Neural cell (in vitro differentiated cells): ENCODE measurements around the gene ABCB6.

Source experiments
- EP300 ChIP-seq: fragments of 450-650 bp; conservative IDR thresholded peaks from 2 replicates; pipeline ENCODE4 v1.6.1; 2014; ENCODE audit warnings: antibody characterized with exemption, mild to moderate bottlenecking, moderate library complexity; ENCODE audit not compliant: poor library complexity, severe bottlenecking
- POLR2AphosphoS5 ChIP-seq: IDR thresholded peaks from 2 replicates; pipeline ENCODE4 v1.6.1; 2012
- RAD21 ChIP-seq: fragments of 450-650 bp; conservative IDR thresholded peaks from 2 replicates; pipeline ENCODE4 v1.6.1; 2014; ENCODE audit warnings: antibody characterized with exemption, mild to moderate bottlenecking, moderate library complexity
- TAF1 ChIP-seq: IDR thresholded peaks from 2 replicates; pipeline ENCODE4 v1.6.1; 2012; ENCODE audit warnings: low read depth
- TF ChIP-seq, protein P1 (sequence below): fragments of 450-650 bp; IDR thresholded peaks from 2 replicates; pipeline ENCODE4 v1.5.1; 2014; ENCODE audit warnings: antibody characterized with exemption, mild to moderate bottlenecking, moderate library complexity; ENCODE audit not compliant: poor library complexity, severe bottlenecking
- TF ChIP-seq, protein P2 (sequence below): IDR thresholded peaks from 2 replicates; pipeline ENCODE4 v1.6.1; 2012; ENCODE audit warnings: borderline replicate concordance

- TF ChIP-seq, protein P1, sequence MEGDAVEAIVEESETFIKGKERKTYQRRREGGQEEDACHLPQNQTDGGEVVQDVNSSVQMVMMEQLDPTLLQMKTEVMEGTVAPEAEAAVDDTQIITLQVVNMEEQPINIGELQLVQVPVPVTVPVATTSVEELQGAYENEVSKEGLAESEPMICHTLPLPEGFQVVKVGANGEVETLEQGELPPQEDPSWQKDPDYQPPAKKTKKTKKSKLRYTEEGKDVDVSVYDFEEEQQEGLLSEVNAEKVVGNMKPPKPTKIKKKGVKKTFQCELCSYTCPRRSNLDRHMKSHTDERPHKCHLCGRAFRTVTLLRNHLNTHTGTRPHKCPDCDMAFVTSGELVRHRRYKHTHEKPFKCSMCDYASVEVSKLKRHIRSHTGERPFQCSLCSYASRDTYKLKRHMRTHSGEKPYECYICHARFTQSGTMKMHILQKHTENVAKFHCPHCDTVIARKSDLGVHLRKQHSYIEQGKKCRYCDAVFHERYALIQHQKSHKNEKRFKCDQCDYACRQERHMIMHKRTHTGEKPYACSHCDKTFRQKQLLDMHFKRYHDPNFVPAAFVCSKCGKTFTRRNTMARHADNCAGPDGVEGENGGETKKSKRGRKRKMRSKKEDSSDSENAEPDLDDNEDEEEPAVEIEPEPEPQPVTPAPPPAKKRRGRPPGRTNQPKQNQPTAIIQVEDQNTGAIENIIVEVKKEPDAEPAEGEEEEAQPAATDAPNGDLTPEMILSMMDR: no peak
- TF ChIP-seq RAD21 (no peak), EP300 (no peak), POLR2AphosphoS5 (no peak), TAF1 (no peak)
- TF ChIP-seq, protein P2, sequence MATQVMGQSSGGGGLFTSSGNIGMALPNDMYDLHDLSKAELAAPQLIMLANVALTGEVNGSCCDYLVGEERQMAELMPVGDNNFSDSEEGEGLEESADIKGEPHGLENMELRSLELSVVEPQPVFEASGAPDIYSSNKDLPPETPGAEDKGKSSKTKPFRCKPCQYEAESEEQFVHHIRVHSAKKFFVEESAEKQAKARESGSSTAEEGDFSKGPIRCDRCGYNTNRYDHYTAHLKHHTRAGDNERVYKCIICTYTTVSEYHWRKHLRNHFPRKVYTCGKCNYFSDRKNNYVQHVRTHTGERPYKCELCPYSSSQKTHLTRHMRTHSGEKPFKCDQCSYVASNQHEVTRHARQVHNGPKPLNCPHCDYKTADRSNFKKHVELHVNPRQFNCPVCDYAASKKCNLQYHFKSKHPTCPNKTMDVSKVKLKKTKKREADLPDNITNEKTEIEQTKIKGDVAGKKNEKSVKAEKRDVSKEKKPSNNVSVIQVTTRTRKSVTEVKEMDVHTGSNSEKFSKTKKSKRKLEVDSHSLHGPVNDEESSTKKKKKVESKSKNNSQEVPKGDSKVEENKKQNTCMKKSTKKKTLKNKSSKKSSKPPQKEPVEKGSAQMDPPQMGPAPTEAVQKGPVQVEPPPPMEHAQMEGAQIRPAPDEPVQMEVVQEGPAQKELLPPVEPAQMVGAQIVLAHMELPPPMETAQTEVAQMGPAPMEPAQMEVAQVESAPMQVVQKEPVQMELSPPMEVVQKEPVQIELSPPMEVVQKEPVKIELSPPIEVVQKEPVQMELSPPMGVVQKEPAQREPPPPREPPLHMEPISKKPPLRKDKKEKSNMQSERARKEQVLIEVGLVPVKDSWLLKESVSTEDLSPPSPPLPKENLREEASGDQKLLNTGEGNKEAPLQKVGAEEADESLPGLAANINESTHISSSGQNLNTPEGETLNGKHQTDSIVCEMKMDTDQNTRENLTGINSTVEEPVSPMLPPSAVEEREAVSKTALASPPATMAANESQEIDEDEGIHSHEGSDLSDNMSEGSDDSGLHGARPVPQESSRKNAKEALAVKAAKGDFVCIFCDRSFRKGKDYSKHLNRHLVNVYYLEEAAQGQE: no peak
Observed at GRCh38 chr2:219165058-219165911, 53.5 kb downstream of the ABCB6 start.
